ENCODE results near the gene RCAN2.

- TF ChIP-seq CTCF (IDR thresholded peaks at IDR 0.05) (no peak), POLR2A (IDR thresholded peaks at IDR 0.05) (no peak), EP300 (IDR thresholded peaks at IDR 0.05) (no peak)
Observed at GRCh38 chr6:46468403-46469010, 22.7 kb downstream of the RCAN2 start.

All from gastroesophageal sphincter (tissue), 3 donors.